Subcutaneous adipose tissue (tissue), 4 donors: ENCODE measurements around the gene KRT8. TPM values are rescaled to one million over a fixed set of nuclear protein-coding genes. Genes with fewer than 3 reads are reported as not detected.

Experiments
- CTCF ChIP-seq: fragments of 450-650 bp; IDR thresholded peaks from one replicate; pipeline ENCODE4 v1.5.1; 2016; ENCODE audit warnings: low read depth, mild to moderate bottlenecking, control low read depth, antibody characterized with exemption, moderate library complexity
- total RNA-seq, 4 donors: library from RNA; depleted of rRNA; stranded (reverse); fragments of >200 nt; gene quantifications; one replicate each; pipeline ENCODE4 v1.1.0, GENCODE V29; 2016

Gene KRT8
- total RNA-seq, 4 donors from 2014 or later, result 5.5 to 11.7 (median 8.7) TPM

GRCh38 chr12:52876372-52876771 lies 28.5 kb downstream of the KRT8 start:
- TF ChIP-seq CTCF, result no peak

GRCh38 chr12:52874573-52875435 lies 30.1 kb downstream of the KRT8 start:
- no peak for TF ChIP-seq CTCF

- TF ChIP-seq CTCF, result no peak
Measured at GRCh38 chr12:52873832-52874572, 30.9 kb downstream of the KRT8 start.

- no peak for TF ChIP-seq CTCF
Measured at GRCh38 chr12:52873513-52873831, 31.4 kb downstream of the KRT8 start.

GRCh38 chr12:52872644-52873389 lies 32.1 kb downstream of the KRT8 start:
- TF ChIP-seq CTCF, result no peak

- no peak for TF ChIP-seq CTCF
Measured at GRCh38 chr12:52871291-52872039, 33.4 kb downstream of the KRT8 start.
